GM12878 (cell line): Measurements from ENCODE around the gene PDZK1.

Source experiments
- ATF2 ChIP-seq: IDR thresholded peaks from 2 replicates; pipeline ENCODE4 v1.6.1; 2012; ENCODE audit warnings: low read length, inconsistent platforms
- CTCF ChIP-seq, 3 experiments: IDR thresholded peaks in 2 of 3; conservative IDR thresholded peaks in 1 of 3; 2 replicates each; pipeline ENCODE4 v1.5.1; 2011; ENCODE audit warnings: low read depth in 3 of 3, low read length in 3 of 3, mild to moderate bottlenecking in 3 of 3, control low read depth in 2 of 3, moderate library complexity in 2 of 3, inconsistent platforms in 1 of 3, mixed read lengths in 1 of 3; ENCODE audit not compliant: control insufficient read depth in 2 of 3, insufficient read depth in 1 of 3; ENCODE audit errors: extremely low read depth in 1 of 3
- KDM1A ChIP-seq: fragments of 200-600 bp; sonication (generic); IDR thresholded peaks from 2 replicates; pipeline ENCODE4 v1.6.1; 2016; ENCODE audit warnings: borderline replicate concordance
- PKNOX1 ChIP-seq: fragments of 450-650 bp; IDR thresholded peaks from 2 replicates; pipeline ENCODE4 v1.6.1; 2016; ENCODE audit warnings: mild to moderate bottlenecking
- POLR2AphosphoS5 ChIP-seq: IDR thresholded peaks from 2 replicates; pipeline ENCODE4 v1.6.1; 2011; ENCODE audit warnings: mild to moderate bottlenecking, low read length, inconsistent platforms
- RAD21 ChIP-seq: IDR thresholded peaks from 2 replicates; pipeline ENCODE4 v1.6.1; 2011; ENCODE audit warnings: mild to moderate bottlenecking, low read depth, low read length, moderate library complexity; ENCODE audit not compliant: insufficient read depth
- REST ChIP-seq: IDR thresholded peaks from 2 replicates; pipeline ENCODE4 v1.6.1; 2012; ENCODE audit warnings: mild to moderate bottlenecking, low read depth, low read length
- RFX5 ChIP-seq: IDR thresholded peaks from 2 replicates; pipeline ENCODE4 v1.6.1; 2011; ENCODE audit warnings: low read depth, low read length, improper control_type of control experiment
- SP1 ChIP-seq: IDR thresholded peaks from one replicate; pipeline ENCODE4 v1.6.1; 2011; ENCODE audit warnings: low read depth, low read length
- WRNIP1 ChIP-seq: IDR thresholded peaks from 2 replicates; pipeline ENCODE4 v1.6.1; 2011; ENCODE audit warnings: low read depth, low read length, improper control_type of control experiment, borderline replicate concordance
- YY1 ChIP-seq: IDR thresholded peaks from 2 replicates; pipeline ENCODE4 v1.6.1; 2011; ENCODE audit warnings: low read depth, mild to moderate bottlenecking, low read length

- TF ChIP-seq KDM1A (no peak), CTCF (IDR thresholded peaks at IDR 0.05 in 2 of 3, conservative IDR thresholded peaks at IDR 0.05 in 1 of 3; ENCODE audit: control insufficient read depth in 2 of 3, extremely low read depth in 1 of 3, insufficient read depth in 1 of 3, low read depth in 3 of 3, low read length in 3 of 3) (no peak), REST (no peak), RAD21 (no peak), YY1 (no peak), RFX5 (no peak), ATF2 (no peak), POLR2AphosphoS5 (no peak), WRNIP1 (no peak), SP1 (no peak), PKNOX1 (no peak)
Observed at GRCh38 chr1:145729666-145730436, 22.7 kb upstream of the PDZK1 start.
